Measurements from ENCODE around the gene NME7.
"Not testable (repeated sequence)": the region's sequence is repeated elsewhere in the genome, so short reads cannot be mapped to it uniquely, and the experiment has no call there.

Gene NME7

DNA sequence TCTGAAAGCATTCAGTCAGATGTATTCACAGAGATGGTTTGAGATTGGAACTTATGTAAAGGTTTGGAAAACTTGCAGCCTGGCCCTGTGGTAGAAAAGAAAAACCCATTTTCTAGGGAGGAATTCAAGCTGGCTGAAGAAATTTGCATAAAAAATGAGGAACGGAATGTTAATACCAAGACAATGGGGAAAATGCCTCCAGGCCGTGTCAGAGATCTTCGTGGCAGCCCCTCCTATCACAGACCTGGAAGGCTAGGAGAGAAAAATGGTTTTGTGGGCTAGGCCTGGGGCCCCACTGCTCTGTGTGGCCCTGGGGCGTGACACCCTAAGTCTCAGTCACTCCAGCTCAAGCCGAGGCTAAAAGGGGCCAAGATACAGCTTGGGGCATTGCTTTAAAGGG lies 26.7 kb downstream of the NME7 start:
- DNase-seq: no peak

DNA sequence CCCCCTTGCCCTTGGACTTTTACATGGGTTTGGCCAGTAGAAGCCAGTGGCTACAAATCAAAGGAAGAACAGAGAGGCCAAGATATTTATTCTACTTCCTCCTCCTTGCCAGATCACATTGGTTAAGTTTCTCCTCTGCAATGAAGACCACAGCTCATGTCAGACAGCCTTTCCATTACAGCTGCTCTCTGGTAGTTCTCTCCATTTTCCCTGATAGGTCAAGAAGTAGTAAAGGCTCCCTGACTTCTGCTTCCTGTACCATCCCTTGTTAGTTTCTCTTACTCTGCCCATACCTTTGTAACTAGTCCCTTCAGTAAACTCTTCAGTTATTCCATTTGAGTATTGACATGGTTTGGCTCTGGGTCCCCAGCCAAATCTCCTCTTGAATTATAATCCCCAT lies 27.8 kb downstream of the NME7 start:
- no peak for DNase-seq

DNA sequence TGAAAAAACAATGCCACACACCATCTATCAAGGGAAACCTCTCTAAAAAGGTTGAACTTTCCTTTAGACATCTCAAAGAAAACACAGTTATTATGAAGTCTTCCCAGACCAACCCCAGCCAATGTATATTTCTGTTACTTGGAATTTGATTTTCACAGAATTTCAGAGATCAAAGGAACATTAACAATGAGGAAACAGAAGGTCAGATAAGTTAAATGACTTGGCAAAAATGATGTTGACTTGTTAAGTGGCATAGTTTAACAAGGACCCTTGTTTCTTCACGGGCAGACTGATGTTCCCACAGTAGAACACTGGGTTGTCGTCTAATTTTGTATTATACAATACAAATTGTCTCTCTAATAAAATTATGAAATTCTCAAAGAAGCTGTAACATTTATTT lies 29.0 kb downstream of the NME7 start:
- no peak for DNase-seq

DNA sequence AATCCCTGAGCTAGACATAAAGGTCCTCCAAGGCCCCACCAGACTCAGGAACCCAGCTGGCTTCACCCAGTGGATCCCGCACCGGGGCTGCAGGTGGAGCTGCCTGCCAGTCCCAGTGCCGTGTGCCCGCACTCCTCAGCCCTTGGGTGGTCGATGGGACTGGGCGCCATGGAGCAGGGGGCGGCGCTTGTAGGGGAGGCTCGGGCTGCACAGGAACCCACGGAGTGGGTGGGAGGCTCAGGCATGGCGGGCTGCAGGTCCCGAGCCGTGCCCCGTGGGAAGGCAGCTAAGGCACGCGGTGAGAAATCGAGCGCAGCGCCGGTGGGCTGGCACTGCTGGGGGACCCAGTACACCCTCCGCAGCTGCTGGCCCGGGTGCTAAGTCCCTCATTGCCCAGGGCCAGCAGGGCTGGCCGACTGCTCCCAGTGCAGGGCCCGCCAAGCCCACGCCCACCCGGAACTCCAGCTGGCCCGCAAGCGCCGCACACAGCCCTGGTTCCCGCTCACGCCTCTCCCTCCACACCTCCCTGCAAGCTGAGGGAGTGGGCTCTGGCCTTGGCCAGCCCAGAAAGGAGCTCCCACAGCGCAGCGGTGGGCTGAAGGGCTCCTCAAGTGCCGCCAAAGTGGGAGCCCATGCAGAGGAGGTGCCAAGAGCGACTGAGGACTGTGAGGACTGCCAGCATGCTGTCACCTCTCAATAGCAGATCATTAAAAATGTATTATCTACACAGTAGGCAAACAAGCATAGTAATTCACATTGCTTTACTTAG lies 30.5 kb downstream of the NME7 start:
- DNase-seq: not testable (repeated sequence)

DNA sequence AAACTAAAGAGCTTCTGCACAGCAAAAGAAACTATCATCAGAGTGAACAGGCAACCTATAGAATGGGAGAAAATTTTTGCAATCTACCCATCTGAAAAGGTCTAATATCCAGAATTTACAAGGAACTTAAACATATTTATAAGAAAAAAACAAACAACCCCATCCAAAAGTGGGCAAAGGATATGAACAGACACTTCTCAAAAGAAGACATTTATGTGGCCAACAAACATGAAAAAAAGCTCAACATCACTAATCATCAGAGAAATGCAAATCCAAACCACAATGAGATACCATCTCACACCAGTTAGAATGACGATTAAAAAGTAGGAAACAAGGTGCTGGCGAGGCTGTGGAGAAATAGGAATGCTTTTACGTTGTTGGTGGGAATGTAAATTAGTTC lies 32.9 kb downstream of the NME7 start:
- DNase-seq: not testable (repeated sequence)

DNA sequence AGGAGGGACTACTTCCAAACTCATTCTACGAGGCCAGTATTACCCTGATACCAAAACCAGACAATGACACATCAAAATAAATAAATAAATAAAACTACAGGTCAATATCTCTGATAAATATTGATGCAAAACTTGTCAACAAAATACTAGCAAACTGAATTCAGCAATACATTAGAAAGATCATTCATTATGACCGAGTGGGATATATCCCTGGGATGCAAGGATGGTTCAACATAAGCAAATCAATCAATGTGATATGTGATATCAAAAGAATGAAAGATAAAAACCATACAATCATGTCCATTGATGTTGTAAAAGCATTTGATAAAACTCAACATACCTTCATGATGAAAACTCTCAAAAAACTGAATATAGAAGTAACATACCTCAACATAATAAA lies 36.7 kb downstream of the NME7 start:
- DNase-seq: no peak

DNA sequence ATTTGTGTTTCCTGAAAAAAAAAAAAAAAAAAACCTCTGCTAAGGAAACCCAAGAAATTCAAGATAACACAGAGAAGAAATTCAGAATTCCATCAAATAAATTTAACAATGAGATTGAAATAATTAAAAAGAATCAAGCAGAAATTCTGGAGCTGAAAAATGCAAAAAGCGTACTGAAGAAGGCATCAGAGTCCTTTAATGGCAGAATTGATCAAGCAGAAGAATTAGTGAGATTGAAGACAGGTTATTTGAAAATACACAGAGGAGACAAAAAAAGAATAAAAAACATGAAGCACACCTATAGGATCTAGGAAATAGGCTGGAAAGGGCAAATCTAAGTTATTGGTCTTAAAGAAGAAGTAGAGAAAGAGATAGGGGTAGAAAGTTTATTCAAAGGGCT lies 38.2 kb downstream of the NME7 start:
- no peak for DNase-seq

DNA sequence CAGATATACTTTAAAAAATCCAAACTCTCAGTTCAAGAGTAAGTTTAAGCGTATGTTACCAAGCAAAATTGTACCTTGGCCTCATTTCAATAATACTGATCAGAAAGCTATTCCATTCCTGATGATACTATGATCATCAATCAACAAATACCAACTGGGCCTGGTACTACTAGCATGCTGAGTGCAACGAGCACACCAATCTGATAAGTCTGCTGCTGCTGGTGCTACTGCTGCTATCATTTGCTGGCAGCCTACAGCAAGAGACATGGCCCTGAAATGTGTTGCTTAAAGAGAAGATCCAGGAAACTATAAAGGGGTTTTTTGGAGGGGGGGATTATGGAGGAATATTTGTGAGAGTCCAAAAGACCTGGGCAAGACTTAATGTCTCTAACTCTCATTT lies 39.7 kb downstream of the NME7 start:
- DNase-seq: no peak

DNA sequence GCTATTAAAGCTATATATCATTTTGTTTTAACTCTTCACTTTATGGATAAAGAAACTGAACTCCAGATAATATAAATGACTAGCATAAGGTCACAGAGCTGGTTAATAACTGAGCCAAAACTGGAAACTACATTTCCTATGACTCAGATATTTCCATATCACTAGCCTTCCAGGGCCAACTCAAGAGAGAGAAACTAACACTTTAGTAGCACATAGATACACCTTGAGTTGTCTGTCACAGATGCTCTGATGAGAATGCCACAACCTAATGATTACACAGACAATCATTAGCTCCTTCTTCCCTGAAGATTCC lies 40.7 kb downstream of the NME7 start:
- no peak for DNase-seq

DNA sequence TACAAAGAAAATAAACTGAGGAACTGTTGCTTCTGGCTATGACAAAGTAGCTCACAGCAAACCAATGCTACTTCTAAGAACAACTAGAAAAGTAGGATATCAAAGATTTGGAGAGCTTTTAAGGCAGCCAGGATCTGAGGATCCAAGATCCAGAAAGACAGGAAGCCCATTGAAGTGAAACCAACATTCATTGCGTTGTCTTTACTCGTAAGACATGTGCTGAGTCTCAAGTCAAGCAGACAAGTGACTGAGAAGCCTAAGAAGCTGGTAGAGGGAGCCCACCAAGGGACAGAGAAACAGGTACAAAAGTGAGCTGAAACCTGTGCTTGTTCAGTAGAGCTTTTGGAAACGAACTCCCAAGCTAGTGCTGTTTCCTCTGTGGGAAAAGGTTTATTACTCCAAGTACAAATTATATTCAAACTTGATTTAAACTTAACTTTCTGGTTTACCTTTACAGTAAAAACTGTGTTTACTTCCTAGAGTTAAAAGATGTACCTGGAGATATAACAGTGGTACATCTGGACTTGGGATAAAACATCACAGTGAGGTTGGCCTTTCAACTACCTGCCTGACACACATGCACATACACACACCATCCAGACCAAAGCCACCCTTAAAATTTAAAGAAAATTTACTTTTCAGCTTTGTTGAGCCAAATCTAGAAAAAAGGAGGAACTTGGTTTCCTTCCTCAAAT lies 41.2 kb downstream of the NME7 start:
- no peak for DNase-seq

DNA sequence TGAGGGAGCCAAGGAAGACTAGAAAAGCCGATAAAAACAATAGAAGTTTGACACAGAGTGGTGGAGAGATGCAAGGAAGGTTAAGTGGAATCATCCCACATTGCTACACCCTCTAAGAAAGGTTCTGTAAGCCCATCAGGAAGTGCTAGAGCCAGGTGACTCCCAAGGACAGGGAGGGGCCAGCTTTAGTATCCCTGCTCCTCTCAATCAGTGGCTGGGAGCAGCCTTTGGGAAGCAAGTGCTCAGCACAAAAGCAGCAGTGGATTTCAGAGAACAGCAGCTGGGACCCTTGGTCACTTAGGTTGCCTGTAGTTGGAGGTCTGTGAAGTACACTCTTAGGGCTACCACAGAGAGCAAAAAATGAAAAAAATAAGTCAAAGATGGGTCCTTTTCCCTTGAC lies 42.5 kb downstream of the NME7 start:
- DNase-seq: no peak

DNA sequence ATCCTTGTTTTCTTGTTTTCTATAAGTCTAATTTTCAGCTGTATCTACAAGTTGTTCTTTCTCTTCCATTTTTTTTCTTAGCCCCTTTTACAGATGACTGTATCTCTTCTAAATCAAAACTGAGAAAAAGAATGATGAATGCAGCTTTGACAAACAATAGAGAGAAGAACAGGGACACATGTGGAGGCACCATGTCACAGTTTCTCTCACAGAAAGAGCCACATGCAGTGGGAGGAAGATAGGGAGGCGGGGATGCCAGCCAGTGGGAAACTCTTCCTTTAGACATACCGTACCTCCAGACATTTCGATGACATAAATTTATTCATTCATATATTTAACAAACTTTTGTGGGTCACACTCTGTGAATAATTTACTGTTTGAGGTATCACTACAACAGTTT lies 45.5 kb downstream of the NME7 start:
- no peak for DNase-seq

DNA sequence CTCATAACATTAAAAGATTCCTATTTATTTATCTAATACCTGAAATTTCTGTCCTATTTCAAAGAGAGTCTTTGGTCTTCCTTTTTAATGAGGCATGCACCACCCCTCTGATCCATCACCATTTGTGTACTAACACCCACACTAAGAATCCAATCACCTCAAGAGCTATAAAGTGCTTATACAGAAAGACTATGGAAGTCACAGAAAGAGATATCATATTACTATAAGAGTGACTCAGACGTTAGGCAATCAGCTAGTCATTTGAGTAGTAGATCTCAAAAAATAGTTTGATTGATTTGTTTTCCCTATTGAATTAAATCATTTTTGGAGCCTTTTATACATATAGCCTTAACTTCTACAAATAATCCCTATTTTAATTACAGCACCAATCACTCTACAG lies 46.1 kb downstream of the NME7 start:
- DNase-seq: no peak

DNA sequence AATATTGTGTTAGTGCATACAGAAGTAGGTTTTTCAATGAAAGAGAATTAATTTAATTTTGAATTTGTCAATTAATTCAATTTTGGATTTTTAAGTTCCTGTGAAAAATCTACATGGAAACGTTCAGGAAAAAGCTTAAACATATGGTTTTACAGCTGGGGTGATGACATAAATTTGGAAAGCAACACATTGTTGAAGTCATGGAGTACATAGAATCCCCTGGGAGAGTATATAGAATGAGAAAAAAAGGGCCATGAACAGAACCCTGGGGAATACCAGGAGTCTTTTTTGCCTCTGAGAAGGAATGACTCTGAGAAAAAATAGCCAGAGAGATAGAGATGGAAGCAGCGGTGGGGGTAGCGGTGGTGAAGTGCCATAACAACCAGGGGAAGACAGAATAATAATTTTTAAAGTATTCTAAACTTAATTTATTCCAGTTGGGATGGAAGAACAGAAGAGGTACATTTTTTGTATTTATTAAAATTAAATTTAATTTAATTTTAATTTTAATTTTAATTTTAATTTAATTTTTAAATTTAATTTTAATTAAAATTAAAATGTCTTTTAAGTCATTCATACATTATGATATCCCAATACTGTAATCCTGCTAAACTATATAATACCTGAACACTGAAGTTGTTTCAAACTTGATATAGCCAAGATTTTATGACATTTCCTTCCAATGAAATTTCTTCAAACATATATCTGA lies 48.9 kb downstream of the NME7 start:
- no peak for DNase-seq

DNA sequence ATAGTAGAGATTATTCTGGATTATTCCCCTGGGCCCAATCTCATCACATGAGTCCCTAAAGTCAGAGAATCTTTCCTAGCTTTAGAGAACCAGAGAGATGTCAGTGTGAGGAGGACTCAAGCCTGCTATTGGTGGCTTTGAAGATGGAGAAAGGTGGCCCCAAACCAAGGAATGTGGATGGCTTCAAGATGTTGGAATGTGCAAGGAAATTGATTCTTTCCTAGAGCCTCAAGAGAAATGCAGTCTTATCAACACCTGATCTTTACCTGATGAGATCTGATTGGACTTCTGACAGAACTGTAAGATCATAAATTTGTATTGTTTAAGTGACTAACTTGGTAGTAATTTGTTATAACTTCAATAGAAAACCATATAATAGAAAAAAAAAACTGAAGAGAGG lies 51.0 kb downstream of the NME7 start:
- no peak for DNase-seq

DNA sequence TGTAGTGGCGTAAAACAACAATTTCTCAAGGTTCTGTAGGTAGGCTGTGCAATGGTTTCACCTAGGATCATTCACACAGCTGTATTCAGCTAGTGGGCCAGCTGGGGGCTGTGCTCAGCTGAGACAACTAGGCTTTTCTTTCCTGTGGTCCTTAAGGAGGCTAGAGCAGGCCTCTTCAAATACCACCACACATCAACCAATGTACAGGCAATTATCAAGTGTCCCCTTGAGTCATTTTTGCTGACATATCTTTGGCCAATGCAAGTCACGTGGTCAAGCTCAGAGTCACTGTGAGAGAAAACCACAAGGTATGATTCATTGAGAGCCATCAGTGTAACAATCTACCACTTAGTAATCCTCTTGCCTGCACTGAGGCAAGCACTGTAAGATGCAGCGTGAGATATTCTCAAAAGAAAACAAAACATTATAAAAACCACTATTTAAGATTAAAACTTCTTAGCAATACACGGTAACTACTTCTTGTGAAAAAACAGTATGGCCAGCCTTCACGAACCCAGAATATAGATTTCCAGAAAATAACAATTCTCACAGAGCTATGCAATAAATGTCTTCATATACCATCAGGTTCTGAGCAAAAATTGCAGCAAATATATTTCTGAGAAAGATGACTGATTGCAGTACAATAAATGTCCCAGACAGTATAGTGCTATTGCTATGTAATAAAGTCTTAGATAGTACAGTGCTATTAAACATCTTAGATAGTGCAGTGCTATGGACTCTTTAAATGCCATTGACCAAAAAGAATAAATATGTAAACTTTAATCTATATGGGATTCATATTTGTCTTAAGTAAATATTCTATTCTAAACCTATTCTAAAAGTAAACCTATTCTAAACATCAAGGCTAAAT lies 55.3 kb downstream of the NME7 start:
- no peak for DNase-seq

DNA sequence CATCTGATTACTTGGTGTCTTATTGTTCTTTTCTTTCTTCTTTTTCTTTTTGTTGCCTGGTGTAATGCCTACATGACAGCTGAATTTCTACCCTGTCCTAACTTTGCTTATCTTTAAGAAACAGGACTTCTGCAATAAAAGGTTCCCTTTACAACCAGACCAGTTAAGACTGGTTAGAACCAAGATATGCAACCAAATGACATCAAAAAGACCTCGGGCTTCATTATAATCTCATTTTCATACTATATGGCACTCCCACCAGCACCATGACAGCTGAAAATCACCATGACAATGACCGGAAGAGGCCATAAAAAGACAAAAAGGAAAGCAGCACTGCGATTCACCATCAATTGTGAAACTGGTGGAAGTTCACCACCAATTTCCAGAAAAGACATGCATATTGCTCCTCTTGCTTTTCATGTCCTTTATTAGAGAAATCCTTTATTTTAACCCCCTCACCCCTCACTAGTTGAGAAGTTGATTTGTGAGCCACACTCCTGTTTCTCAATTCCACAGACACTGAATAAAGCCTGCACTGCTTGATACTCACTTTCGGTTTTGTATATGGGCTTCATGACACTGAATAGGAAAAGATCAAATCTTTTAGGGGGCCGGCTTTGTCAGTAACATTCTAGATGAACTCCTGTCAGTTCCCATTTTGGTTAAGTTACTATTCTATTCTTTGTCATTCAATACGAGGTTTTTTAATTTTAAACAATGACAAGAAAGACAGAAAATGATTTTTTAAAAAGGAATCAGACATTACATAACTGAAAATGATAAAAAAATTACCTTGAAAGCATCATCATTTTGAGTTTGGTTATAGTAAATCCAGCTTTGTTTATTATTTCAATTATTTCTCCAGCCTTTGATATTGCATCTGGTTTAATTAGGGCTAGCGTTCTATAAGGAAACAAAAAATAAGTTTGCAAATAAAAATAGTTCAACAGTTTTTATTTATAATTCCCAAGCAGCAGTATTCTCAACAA lies 58.1 kb downstream of the NME7 start:
- no peak for DNase-seq

DNA sequence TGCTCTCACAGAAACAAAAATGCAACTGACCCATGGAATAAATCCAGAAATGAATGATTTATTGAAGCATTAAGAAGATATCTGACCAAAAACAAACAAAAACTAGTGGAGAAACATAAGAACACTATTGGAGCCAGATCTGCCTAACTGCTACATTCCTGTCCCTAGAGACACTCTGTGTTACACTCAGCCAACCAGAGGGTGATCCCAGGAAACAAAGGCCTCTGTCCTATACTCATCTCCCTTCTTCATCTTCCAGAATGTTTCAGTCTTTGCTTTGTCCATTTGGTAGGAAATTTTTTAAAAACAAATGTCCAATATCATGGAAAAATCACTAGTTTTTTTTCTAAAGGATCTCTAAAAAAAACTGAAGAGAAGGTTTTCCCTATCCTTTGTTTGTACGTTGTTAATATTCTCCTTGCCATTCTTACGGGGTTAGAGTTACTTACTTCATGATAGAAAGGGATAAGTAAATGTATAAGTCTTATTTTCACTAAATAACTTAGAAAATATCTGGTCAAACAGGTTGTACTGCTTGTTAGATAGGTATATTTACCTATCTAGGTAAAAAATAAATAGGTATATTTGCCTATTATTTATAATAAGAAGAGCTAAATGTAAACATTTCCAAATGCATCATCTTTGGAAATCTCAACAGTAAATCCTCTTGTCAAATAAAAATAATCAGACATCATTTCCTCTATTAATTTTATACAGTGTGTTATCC lies 59.1 kb downstream of the NME7 start:
- no peak for DNase-seq

DNA sequence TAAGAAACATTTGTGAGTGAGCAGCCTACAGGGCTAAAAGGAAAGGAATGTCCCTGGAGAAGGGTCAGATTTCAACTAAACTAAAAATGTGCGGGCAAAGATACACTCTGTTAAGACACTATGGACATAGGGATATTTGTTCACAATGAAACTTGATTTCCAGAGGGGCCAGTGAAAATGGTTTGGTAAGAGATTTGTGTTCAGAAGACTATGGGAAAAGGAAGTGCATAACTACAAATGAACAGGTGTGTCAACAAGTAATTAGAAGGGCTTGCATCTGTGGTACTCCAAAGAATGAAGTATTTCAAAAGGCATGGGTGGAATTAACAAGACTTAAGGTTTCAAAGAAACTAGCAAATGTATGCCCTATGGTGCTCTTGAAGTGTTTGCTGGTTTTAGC lies 60.4 kb downstream of the NME7 start:
- no peak for DNase-seq

DNA sequence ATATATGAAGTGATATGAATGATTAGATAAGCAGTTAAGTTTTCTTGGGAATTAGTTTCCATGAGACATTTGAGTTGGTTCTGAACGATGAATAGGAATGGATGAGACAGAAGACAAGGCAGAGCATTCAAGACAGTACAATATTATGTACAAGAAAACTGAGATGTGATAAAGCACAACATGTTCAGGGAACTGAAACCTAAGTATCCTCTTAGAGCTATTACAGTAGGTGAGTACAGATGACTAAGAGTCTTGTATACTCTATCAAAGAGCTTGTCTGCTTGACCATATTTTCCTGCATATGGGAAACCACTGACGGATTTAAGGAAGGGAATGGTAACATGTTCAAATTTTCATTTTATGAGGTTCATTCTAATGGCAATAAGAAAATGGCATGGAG lies 61.6 kb downstream of the NME7 start:
- no peak for DNase-seq

DNA sequence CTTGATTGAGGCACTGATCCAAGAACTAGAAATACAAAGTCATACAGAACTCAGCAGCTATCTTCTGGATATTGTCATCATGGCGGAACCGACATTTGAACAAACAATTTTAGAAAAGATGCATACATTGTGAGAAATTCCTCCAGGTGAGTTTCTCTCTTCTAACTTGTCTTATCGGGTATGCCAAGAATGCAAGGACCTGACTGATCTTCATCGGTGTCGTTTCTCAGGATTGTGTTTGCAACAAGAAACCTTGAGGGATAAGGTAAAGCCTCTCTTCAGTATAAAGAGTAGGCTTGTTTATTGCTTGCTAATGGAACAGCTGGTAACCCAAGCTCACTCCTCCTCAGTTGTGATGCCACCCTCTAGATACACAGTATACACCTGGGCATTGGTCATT lies 62.2 kb downstream of the NME7 start:
- DNase-seq: no peak
